HepG2 (cell line): ENCODE data around the gene DIAPH1. TPM values are rescaled to one million over a fixed set of nuclear protein-coding genes. Genes with fewer than 3 reads are reported as not detected.

Experiments
- ATAC-seq: fragments of 200-7000 bp; cut with Tn5 transposase; 3 replicates; pipeline ENCODE4 v1.9.1; 2020; ENCODE audit warnings: mild to moderate bottlenecking, moderate library complexity
- BruUV-seq: library from RNA; stranded (reverse); fragments of 400-500 nt; replicated peaks from 2 replicates; lab custom pipeline; 2021; lab: Mats Ljungman, UMichigan
- CTCF ChIA-PET: fragments of 300-600 bp; formaldehyde crosslinking; extraction: SDS; loops from one replicate; lab custom pipeline; 2021; ENCODE audit warnings: low total read pairs, inconsistent platforms, low intra/inter-chr PET ratio; lab: Yijun Ruan, JAX
- POLR2A ChIA-PET: fragments of 350-600 bp; sonication (Branson Sonifier 250); formaldehyde crosslinking; loops from one replicate; lab custom pipeline; 2020; ENCODE audit warnings: antibody characterized with exemption, inconsistent platforms; lab: Yijun Ruan, JAX
- DNase-seq: peaks from one replicate; pipeline ENCODE4 v3.0.0-alpha.2; 2015; ENCODE audit warnings: low spot score
- FAIRE-seq: peaks from 3 replicates; lab custom pipeline; 2011; peaks lifted over from hg19 to GRCh38; lab: Jason Lieb, UNC
- H2AFZ ChIP-seq: one replicate; pipeline ENCODE4 v1.6.1; 2011; ENCODE audit warnings: low read length, inconsistent platforms
- H3K27ac ChIP-seq: fragments of 300-600 bp; 3 replicates; pipeline ENCODE4 v1.8.0; 2011; ENCODE audit warnings: mixed run types, mild to moderate bottlenecking, mixed read lengths, low read length, inconsistent platforms; ENCODE audit not compliant: insufficient read depth; ENCODE audit errors: extremely low read length
- H3K27me3 ChIP-seq, 2 experiments: fragments of 200-600 bp in 1 of 2; 2 replicates in 1 of 2; 3 replicates in 1 of 2; pipeline versions ENCODE4 v1.6.0 to v1.8.0; 2011; ENCODE audit warnings: low read length in 2 of 2, mild to moderate bottlenecking in 2 of 2, moderate library complexity in 2 of 2, inconsistent platforms in 1 of 2; ENCODE audit not compliant: insufficient read depth in 2 of 2, control insufficient read depth in 1 of 2
- H3K36me3 ChIP-seq, 2 experiments: fragments of 200-600 bp in 1 of 2; replicated peaks in 1 of 2; 2 replicates in 1 of 2; 3 replicates in 1 of 2; pipeline versions ENCODE4 v1.5.1 to v1.8.0; 2011; ENCODE audit warnings: low read length in 2 of 2, inconsistent platforms in 1 of 2; ENCODE audit not compliant: insufficient read depth in 2 of 2, control insufficient read depth in 1 of 2
- H3K4me1 ChIP-seq: 2 replicates; pipeline ENCODE4 v1.5.1; 2012; ENCODE audit warnings: low read length, inconsistent platforms; ENCODE audit not compliant: insufficient read depth
- H3K4me2 ChIP-seq: 2 replicates; pipeline ENCODE4 v1.6.0; 2011; ENCODE audit warnings: low read depth, low read length, inconsistent platforms
- H3K4me3 ChIP-seq, 3 experiments: fragments of 200-600 bp in 1 of 3; sonication (generic), shearing (Covaris generic) in 1 of 3; replicated peaks in 1 of 3; 2 replicates each; pipeline ENCODE4 v1.5.1; 2011 to 2016; ENCODE audit warnings: low read length in 3 of 3, inconsistent platforms in 2 of 3, low read depth in 2 of 3, mild to moderate bottlenecking in 2 of 3, control low read depth in 1 of 3, mixed read lengths in 1 of 3; ENCODE audit not compliant: insufficient read depth in 1 of 3
- H3K79me2 ChIP-seq: one replicate; pipeline ENCODE4 v1.6.1; 2011; ENCODE audit warnings: low read length, inconsistent platforms; ENCODE audit not compliant: insufficient read depth
- H3K9ac ChIP-seq: 2 replicates; pipeline ENCODE4 v1.6.0; 2011; ENCODE audit warnings: mild to moderate bottlenecking, low read depth, low read length, inconsistent platforms; ENCODE audit not compliant: insufficient read depth
- H3K9me3 ChIP-seq: 2 replicates; pipeline ENCODE4 v1.5.1; 2012; ENCODE audit warnings: mild to moderate bottlenecking, low read length
- H4K20me1 ChIP-seq: 2 replicates; pipeline ENCODE4 v1.6.0; 2011; ENCODE audit warnings: inconsistent platforms, mild to moderate bottlenecking, low read length, moderate library complexity; ENCODE audit not compliant: insufficient read depth
- ARNT ChIP-seq: fragments of 450-650 bp; IDR thresholded peaks from 2 replicates; pipeline ENCODE4 v1.6.1; 2017
- ATF4 ChIP-seq, 2 experiments: fragments of 450-650 bp in 1 of 2; sonication (generic) in 1 of 2; formaldehyde crosslinking; IDR thresholded peaks; 2 replicates each; pipeline versions ENCODE4 v1.5.0 to v1.8.0; 2020 to 2022; ENCODE audit warnings: mild to moderate bottlenecking in 1 of 2, missing genetic modification reagents in 1 of 2
- DNMT3B ChIP-seq: conservative IDR thresholded peaks from 2 replicates; pipeline ENCODE4 v1.6.1; 2016; ENCODE audit warnings: missing biosample characterization, control low read depth
- KAT2B ChIP-seq: fragments of 150-350 bp; IDR thresholded peaks from 2 replicates; pipeline ENCODE4 v1.6.1; 2014; ENCODE audit warnings: low read depth, low read length, borderline replicate concordance
- NR1H2 ChIP-seq: sonication (generic); formaldehyde crosslinking; IDR thresholded peaks from 2 replicates; pipeline ENCODE4 v1.8.1; 2022; ENCODE audit warnings: low read depth, missing genetic modification reagents, borderline replicate concordance
- PHF21A ChIP-seq: sonication (generic); formaldehyde crosslinking; IDR thresholded peaks from 2 replicates; pipeline ENCODE4 v1.5.0; 2020; ENCODE audit warnings: mild to moderate bottlenecking, missing genetic modification reagents
- RFX1 ChIP-seq: fragments of 450-650 bp; IDR thresholded peaks from 2 replicates; pipeline ENCODE4 v1.6.1; 2017
- SRSF4 ChIP-seq: fragments of 200-400 bp; formaldehyde crosslinking; IDR thresholded peaks from one replicate; pipeline ENCODE4 v1.6.1; 2018; ENCODE audit warnings: mild to moderate bottlenecking, low read depth, low read length, moderate library complexity; ENCODE audit not compliant: poor library complexity, severe bottlenecking
- TBL1XR1 ChIP-seq: fragments of 150-350 bp; IDR thresholded peaks from 2 replicates; pipeline ENCODE4 v1.6.1; 2014; ENCODE audit warnings: borderline replicate concordance, low read length; ENCODE audit not compliant: partially characterized antibody
- ZNF142 ChIP-seq: sonication (generic); formaldehyde crosslinking; IDR thresholded peaks from 2 replicates; pipeline ENCODE4 v1.4.0; 2020; ENCODE audit warnings: missing genetic modification reagents
- WGBS: methylation state at CpG from one replicate; pipeline ENCODE4 v1.1.6; 2017; ENCODE audit warnings: low lambda C conversion rate; 5-methylcytosine and 5-hydroxymethylcytosine counted together
- in situ Hi-C: cut with HindIII; loops from 2 replicates; pipeline ENCODE4 v1.10.0; 2017; ENCODE audit warnings: low pct_unique_long_range_greater_than_20kb; ENCODE audit not compliant: extremely low pct_ligation_motif_present
- intact Hi-C: fragments of 100-400 bp; cut with micrococcal nuclease; formaldehyde crosslinking; loops from one replicate; pipeline ENCODE4 v1.10.0; 2022; ENCODE audit not compliant: unreplicated experiment
- polyA plus RNA-seq, 8 experiments: library from polyadenylated mRNA; depleted of rRNA in 3 of 8; stranded (reverse) in 7 of 8; unstranded in 1 of 8; fragments of >200 nt; fragmentation: Illumina TruSeq in 4 of 8; extraction: Trizol in 4 of 8; gene quantifications; 2 replicates each; pipeline versions ENCODE4 v1.2.1 to v1.2.3, GENCODE V29; 2011 to 2016; ENCODE audit warnings: low read depth in 4 of 8, missing spikeins in 1 of 8, mixed read lengths in 1 of 8; ENCODE audit not compliant: insufficient read depth in 1 of 8
- total RNA-seq, 5 experiments: library from RNA; depleted of rRNA; stranded (reverse); fragments of >200 nt; fragmentation: Illumina TruSeq; extraction: Trizol; gene quantifications; 2 replicates each; pipeline ENCODE4 v1.2.3, GENCODE V29; 2016; ENCODE audit warnings: low read depth in 1 of 5

DIAPH1 gene
- total and polyA plus RNA-seq, 2 of the 13 experiments (the other 11 are each of a cell fraction or from before 2014, with no cell fraction given): 25.1 to 33.9 TPM

GRCh38 chr5:141603923-141604717, 14.7 kb downstream of the DIAPH1 start (continued):
- TF ChIP-seq ATF4 (CRISPR knock-in tag; IDR thresholded peaks at IDR 0.05) (0 out of 4 replicates have a peak, but pooled peaks of 1 of the 2 experiments have one; percentile 19), SRSF4 (no peak)
- TF ChIP-seq, all 625 proteins: peak for 10

GRCh38 chr5:141602606-141603005, 16.2 kb downstream of the DIAPH1 start:
- peaks cover 90% of the 10 kb centered on the region for H3K79me2 ChIP-seq
- H3K27ac ChIP-seq: no peak overlapping the region
- no peak overlapping the region for H2AFZ ChIP-seq
- intact Hi-C loops: no loop called here
- DNase-seq: no peak
- ChIA-PET POLR2A (no interaction called here), CTCF (no interaction called here)
- TF ChIP-seq DNMT3B (CRISPR knock-in tag) (no peak), ARNT (no peak), RFX1 (no peak), ZNF142 (CRISPR knock-in tag) (no peak), KAT2B (no peak), TBL1XR1 (no peak), PHF21A (CRISPR knock-in tag) (no peak), NR1H2 (no peak)
- no peak for FAIRE-seq
- H3K9ac ChIP-seq: no peak overlapping the region
- no peak for ATAC-seq
- no peak overlapping the region for H3K4me3 ChIP-seq
- H3K4me2 ChIP-seq: no peak overlapping the region
- no TSS peak for BruUV-seq
- 97% methylated on average over 1 of the region's 1 CpG for WGBS
- no peaks in the 10 kb centered on the region; the same call in 1 of the 2 replicates for H4K20me1 ChIP-seq
- H3K36me3 ChIP-seq: peaks cover 0 to 10% of the 10 kb centered on the region in 2 experiments; a peak in 2 of 5 replicates
- in situ Hi-C loops: no loop called here
- H3K4me1 ChIP-seq: peaks cover 69% of the 10 kb centered on the region
- no peaks in the 10 kb centered on the region for H3K27me3 ChIP-seq
- no peaks in the 10 kb centered on the region for H3K9me3 ChIP-seq
